A549 (cell line): Measurements from ENCODE around the gene NTNG2. TPM values are rescaled to one million over a fixed set of nuclear protein-coding genes. Genes with fewer than 3 reads are reported as not detected.

ENCODE experiments used
- ATAC-seq, 2 experiments: fragments of 200-7000 bp in 1 of 2; fragments of >200 bp in 1 of 2; cut with Nextera tagmentation in 1 of 2; cut with Tn5 transposase in 1 of 2; 3 replicates each; pipeline versions ENCODE4 v1.8.0 to v1.9.1; 2018 to 2020; ENCODE audit warnings: mild to moderate bottlenecking in 1 of 2, moderate library complexity in 1 of 2
- CTCF ChIA-PET: fragments of 300-600 bp; sonication (Branson Sonifier 250); formaldehyde crosslinking; extraction: SDS; loops from one replicate; lab custom pipeline; 2021; ENCODE audit warnings: antibody characterized with exemption, inconsistent platforms; lab: Yijun Ruan, JAX
- POLR2A ChIA-PET: fragments of 350-600 bp; formaldehyde crosslinking; extraction: SDS; loops from one replicate; lab custom pipeline; 2021; ENCODE audit warnings: antibody characterized with exemption, inconsistent platforms; lab: Yijun Ruan, JAX
- DNase-seq, 2 experiments: peaks; one replicate each; pipeline versions ENCODE4 v3.0.0 to v3.0.0-alpha.2; 2011 to 2016; ENCODE audit warnings: low read depth in 1 of 2, low spot score in 1 of 2
- FAIRE-seq: peaks from 2 replicates; lab custom pipeline; 2011; peaks lifted over from hg19 to GRCh38; lab: Jason Lieb, UNC
- H3K27ac ChIP-seq, 2 experiments: fragments of >200 bp; sonication (Bioruptor Twin); formaldehyde crosslinking; 3 replicates each; pipeline ENCODE4 v1.5.1; 2016 to 2017
- H3K4me1 ChIP-seq: fragments of >200 bp; sonication (Bioruptor Twin); formaldehyde crosslinking; 3 replicates; pipeline ENCODE4 v1.6.1; 2016
- H3K4me2 ChIP-seq: fragments of >200 bp; sonication (Bioruptor Twin); formaldehyde crosslinking; 3 replicates; pipeline ENCODE4 v1.6.1; 2016
- H3K4me3 ChIP-seq: fragments of >200 bp; sonication (Bioruptor Twin); formaldehyde crosslinking; 3 replicates; pipeline ENCODE4 v1.5.1; 2016
- H3K9me3 ChIP-seq: fragments of >200 bp; sonication (Bioruptor Twin); formaldehyde crosslinking; 3 replicates; pipeline ENCODE4 v1.6.1; 2016
- ATOH8 ChIP-seq: fragments of 250-450 bp; sonication (Bioruptor Pico); IDR thresholded peaks from 2 replicates; pipeline ENCODE4 v1.5.0; 2020; ENCODE audit warnings: low read depth, mild to moderate bottlenecking, moderate library complexity
- BCL3 ChIP-seq: fragments of >200 bp; sonication (Bioruptor Twin); formaldehyde crosslinking; IDR thresholded peaks from 3 replicates; pipeline ENCODE4 v1.6.1; 2016
- BHLHE40 ChIP-seq: IDR thresholded peaks from 2 replicates; pipeline ENCODE4 v1.6.1; 2012; ENCODE audit warnings: low read depth, low read length, inconsistent platforms
- CBX2 ChIP-seq: fragments of 200-600 bp; sonication (generic); IDR thresholded peaks from 2 replicates; pipeline ENCODE4 v1.6.1; 2016; ENCODE audit warnings: low read depth, mild to moderate bottlenecking, borderline replicate concordance
- CEBPB ChIP-seq, 2 experiments: fragments of >200 bp in 1 of 2; sonication (Bioruptor Twin) in 1 of 2; formaldehyde crosslinking in 1 of 2; IDR thresholded peaks; 2 replicates each; pipeline ENCODE4 v1.6.1; 2012 to 2016
- CHD2 ChIP-seq: fragments of 150-350 bp; IDR thresholded peaks from 2 replicates; pipeline ENCODE4 v1.6.1; 2014; ENCODE audit warnings: low read length; ENCODE audit not compliant: partially characterized antibody
- EHF ChIP-seq: fragments of 250-450 bp; sonication (Bioruptor Pico); IDR thresholded peaks from 2 replicates; pipeline ENCODE4 v1.5.0; 2020; ENCODE audit warnings: mild to moderate bottlenecking
- EHMT2 ChIP-seq: fragments of 200-600 bp; sonication (generic); IDR thresholded peaks from 2 replicates; pipeline ENCODE4 v1.6.1; 2016; ENCODE audit warnings: antibody characterized with exemption, low read depth, mild to moderate bottlenecking, moderate library complexity
- ELK1 ChIP-seq: fragments of 150-350 bp; IDR thresholded peaks from 2 replicates; pipeline ENCODE4 v1.6.1; 2014; ENCODE audit warnings: low read depth, mild to moderate bottlenecking, low read length
- EP300 ChIP-seq, 2 experiments: fragments of >200 bp; sonication (Bioruptor Twin); formaldehyde crosslinking; IDR thresholded peaks; 2 replicates in 1 of 2; 3 replicates in 1 of 2; pipeline ENCODE4 v1.6.1; 2016 to 2017
- FOSB ChIP-seq: fragments of 250-450 bp; sonication (Bioruptor Pico); IDR thresholded peaks from 2 replicates; pipeline ENCODE4 v1.5.0; 2020; ENCODE audit warnings: mild to moderate bottlenecking, moderate library complexity
- HOXA7 ChIP-seq: fragments of 250-450 bp; sonication (Bioruptor Pico); IDR thresholded peaks from 2 replicates; pipeline ENCODE4 v1.5.0; 2020; ENCODE audit warnings: mild to moderate bottlenecking, moderate library complexity
- JUNB ChIP-seq: fragments of >200 bp; sonication (Bioruptor Twin); formaldehyde crosslinking; IDR thresholded peaks from 2 replicates; pipeline ENCODE4 v1.6.1; 2016
- MAFK ChIP-seq: fragments of 450-650 bp; IDR thresholded peaks from 2 replicates; pipeline ENCODE4 v1.6.1; 2014; ENCODE audit not compliant: partially characterized antibody
- NFE2L2 ChIP-seq: fragments of 150-350 bp; conservative IDR thresholded peaks from 2 replicates; pipeline ENCODE4 v1.6.1; 2014; ENCODE audit warnings: low read length
- NPAS2 ChIP-seq: fragments of 250-450 bp; sonication (Bioruptor Pico); IDR thresholded peaks from 2 replicates; pipeline ENCODE4 v1.8.0; 2022; ENCODE audit warnings: mild to moderate bottlenecking, moderate library complexity, borderline replicate concordance
- PBX3 ChIP-seq: IDR thresholded peaks from 2 replicates; pipeline ENCODE4 v1.6.1; 2012
- RAD21 ChIP-seq, 2 experiments: fragments of >200 bp in 1 of 2; sonication (Bioruptor Twin) in 1 of 2; formaldehyde crosslinking in 1 of 2; IDR thresholded peaks in 1 of 2; conservative IDR thresholded peaks in 1 of 2; 2 replicates in 1 of 2; 3 replicates in 1 of 2; pipeline ENCODE4 v1.6.1; 2012 to 2018; ENCODE audit warnings: inconsistent platforms in 1 of 2
- RARB ChIP-seq: fragments of 250-450 bp; sonication (Bioruptor Pico); IDR thresholded peaks from 2 replicates; pipeline ENCODE4 v1.8.0; 2021; ENCODE audit warnings: mild to moderate bottlenecking, moderate library complexity
- RNF2 ChIP-seq: fragments of 200-600 bp; sonication (generic); IDR thresholded peaks from 2 replicates; pipeline ENCODE4 v1.6.1; 2016; ENCODE audit warnings: low read depth, mild to moderate bottlenecking, antibody characterized with exemption, moderate library complexity, borderline replicate concordance
- SMC3 ChIP-seq: fragments of >200 bp; sonication (Bioruptor Twin); formaldehyde crosslinking; IDR thresholded peaks from 3 replicates; pipeline ENCODE4 v1.6.1; 2018; ENCODE audit warnings: inconsistent platforms
- SREBF2 ChIP-seq: fragments of 450-650 bp; IDR thresholded peaks from 2 replicates; pipeline ENCODE4 v1.6.1; 2014; ENCODE audit warnings: mild to moderate bottlenecking, moderate library complexity
- TP53 ChIP-seq: fragments of 250-450 bp; sonication (Bioruptor Pico); IDR thresholded peaks from 2 replicates; pipeline ENCODE4 v1.5.0; 2021; ENCODE audit warnings: mild to moderate bottlenecking, moderate library complexity
- ZFP36 ChIP-seq: fragments of 450-650 bp; IDR thresholded peaks from 2 replicates; pipeline ENCODE4 v1.6.1; 2014; ENCODE audit warnings: borderline replicate concordance; ENCODE audit not compliant: partially characterized antibody
- ZNF302 ChIP-seq: fragments of 250-450 bp; sonication (Bioruptor Pico); IDR thresholded peaks from 2 replicates; pipeline ENCODE4 v1.9.0; 2021; ENCODE audit warnings: inconsistent platforms, mild to moderate bottlenecking, moderate library complexity
- WGBS: methylation state at CpG from one replicate; pipeline ENCODE4 v1.1.6; 2017; ENCODE audit errors: missing lambda C conversion rate; 5-methylcytosine and 5-hydroxymethylcytosine counted together
- polyA plus RNA-seq, 4 experiments: library from polyadenylated mRNA; depleted of rRNA in 3 of 4; stranded (reverse); fragments of >200 nt; fragmentation: RNase III in 1 of 4; extraction: RNeasy Plus Mini Kit Qiagen cat#74134 plus additional on column Dnase treatment in 1 of 4; gene quantifications; 2 replicates in 3 of 4; 3 replicates in 1 of 4; pipeline ENCODE4 v1.2.3, GENCODE V29; 2011 to 2017
- TF ChIP-seq, protein P1 (sequence below): fragments of >200 bp; sonication (Bioruptor Twin); formaldehyde crosslinking; IDR thresholded peaks from 3 replicates; pipeline ENCODE4 v1.5.1; 2016
- TF ChIP-seq, protein P2 (sequence below): IDR thresholded peaks from 2 replicates; pipeline ENCODE4 v1.6.1; 2012

The NTNG2 gene
- polyA plus RNA-seq, 2 of the 4 experiments (the other 2 are of a cell fraction), result 0.52 to 1.0 TPM

GRCh38 chr9:132169672-132170392 is 8.0 kb downstream of the NTNG2 start:
- FAIRE-seq (no peak), ATAC-seq (peak; percentile 66 to 85), DNase-seq (peak; percentile 58 to 66)
- TF ChIP-seq, protein P1, sequence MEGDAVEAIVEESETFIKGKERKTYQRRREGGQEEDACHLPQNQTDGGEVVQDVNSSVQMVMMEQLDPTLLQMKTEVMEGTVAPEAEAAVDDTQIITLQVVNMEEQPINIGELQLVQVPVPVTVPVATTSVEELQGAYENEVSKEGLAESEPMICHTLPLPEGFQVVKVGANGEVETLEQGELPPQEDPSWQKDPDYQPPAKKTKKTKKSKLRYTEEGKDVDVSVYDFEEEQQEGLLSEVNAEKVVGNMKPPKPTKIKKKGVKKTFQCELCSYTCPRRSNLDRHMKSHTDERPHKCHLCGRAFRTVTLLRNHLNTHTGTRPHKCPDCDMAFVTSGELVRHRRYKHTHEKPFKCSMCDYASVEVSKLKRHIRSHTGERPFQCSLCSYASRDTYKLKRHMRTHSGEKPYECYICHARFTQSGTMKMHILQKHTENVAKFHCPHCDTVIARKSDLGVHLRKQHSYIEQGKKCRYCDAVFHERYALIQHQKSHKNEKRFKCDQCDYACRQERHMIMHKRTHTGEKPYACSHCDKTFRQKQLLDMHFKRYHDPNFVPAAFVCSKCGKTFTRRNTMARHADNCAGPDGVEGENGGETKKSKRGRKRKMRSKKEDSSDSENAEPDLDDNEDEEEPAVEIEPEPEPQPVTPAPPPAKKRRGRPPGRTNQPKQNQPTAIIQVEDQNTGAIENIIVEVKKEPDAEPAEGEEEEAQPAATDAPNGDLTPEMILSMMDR, result peak; percentile 84
- TF ChIP-seq BCL3 (no peak), ZFP36 (no peak), BHLHE40 (no peak), ELK1 (no peak), RAD21 (conservative IDR thresholded peaks at IDR 0.05 in 1 of 2, IDR thresholded peaks at IDR 0.05 in 1 of 2) (peak; percentile 61 to 67), NFE2L2 (no peak), HOXA7 (CRISPR knock-in tag) (no peak), RARB (CRISPR knock-in tag) (no peak), FOSB (CRISPR knock-in tag) (no peak), ATOH8 (CRISPR knock-in tag) (no peak), CHD2 (no peak), SREBF2 (no peak), CEBPB (IDR thresholded peaks at IDR 0.05) (no peak), MAFK (no peak), EP300 (IDR thresholded peaks at IDR 0.05) (no peak), SMC3 (peak; percentile 71), JUNB (no peak), EHF (no peak)
- TF ChIP-seq, protein P2, sequence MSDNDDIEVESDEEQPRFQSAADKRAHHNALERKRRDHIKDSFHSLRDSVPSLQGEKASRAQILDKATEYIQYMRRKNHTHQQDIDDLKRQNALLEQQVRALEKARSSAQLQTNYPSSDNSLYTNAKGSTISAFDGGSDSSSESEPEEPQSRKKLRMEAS, result 0 out of 2 replicates have a peak, but pooled peaks have one; percentile 22
- POLR2A ChIA-PET, result interaction anchor here (0.6 to 1.0 kb wide), 2 partner anchors 9 to 67 kb away, joined by 3 to 4 read pairs; no protein-coding TSS in a partner anchor
- H3K4me3 ChIP-seq, result no peak overlapping the region
- H3K9me3 ChIP-seq, result no peaks in the 10 kb centered on the region
- H3K27ac ChIP-seq, result no peak overlapping the region
- H3K4me1 ChIP-seq, result peaks cover 6% of the 10 kb centered on the region
- no peak overlapping the region for H3K4me2 ChIP-seq
- WGBS, result 52% methylated on average over 18 of the region's 26 CpGs
- CTCF ChIA-PET, result interaction anchor here (0.6 to 11.1 kb wide), 61 partner anchors 9 to 407 kb away, joined by 3 to 197 read pairs (median 4); partner anchors contain the start of gene MED27

- Histone ChIP-seq H3K27ac (no peak overlapping the region), H3K9me3 (no peaks in the 10 kb centered on the region), H3K4me1 (no peaks in the 10 kb centered on the region), H3K4me2 (no peak overlapping the region), H3K4me3 (no peak overlapping the region)
- WGBS, result 36% methylated on average over 7 of the region's 7 CpGs
- POLR2A ChIA-PET, result no interaction called here
- no peak for DNase-seq
- no peak for FAIRE-seq
- TF ChIP-seq NPAS2 (CRISPR knock-in tag) (no peak), PBX3 (no peak), EHMT2 (no peak), CBX2 (no peak), RNF2 (no peak), TP53 (CRISPR knock-in tag) (no peak), RARB (CRISPR knock-in tag) (no peak), ZNF302 (CRISPR knock-in tag) (no peak)
- no peak for ATAC-seq
- CTCF ChIA-PET, result interaction anchor here (0.7 to 11.1 kb wide), 13 partner anchors 8 to 416 kb away, joined by 3 to 197 read pairs (median 6); partner anchors contain the start of gene NTNG2
Measured at GRCh38 chr9:132171702-132172101, 9.8 kb downstream of the NTNG2 start.
